Mesenchymal stem cell (in vitro differentiated cells and primary cell): ENCODE results near the gene DHRS7C.

Experiments used
- DNase-seq: peaks from one replicate; pipeline ENCODE4 v3.0.0-alpha.2; 2013
- H2AFZ ChIP-seq: one replicate; pipeline ENCODE4 v1.6.1; 2013; ENCODE audit warnings: low read depth, mild to moderate bottlenecking, control low read depth, inconsistent platforms, low read length, moderate library complexity
- H2AK5ac ChIP-seq: 2 replicates; pipeline ENCODE4 v1.6.1; 2013; ENCODE audit warnings: low read length, moderate library complexity, mild to moderate bottlenecking, inconsistent platforms; ENCODE audit not compliant: severe bottlenecking
- H2BK120ac ChIP-seq: one replicate; pipeline ENCODE4 v1.6.1; 2013; ENCODE audit warnings: low read depth, mild to moderate bottlenecking, inconsistent platforms, low read length, moderate library complexity
- H2BK12ac ChIP-seq, 2 experiments: one replicate each; pipeline ENCODE4 v1.6.1; 2013; ENCODE audit warnings: inconsistent platforms in 2 of 2, low read length in 2 of 2, mild to moderate bottlenecking in 2 of 2, moderate library complexity in 2 of 2, control low read depth in 1 of 2
- H2BK15ac ChIP-seq: one replicate; pipeline ENCODE4 v1.6.1; 2013; ENCODE audit warnings: mild to moderate bottlenecking, low read depth, inconsistent platforms; ENCODE audit not compliant: poor library complexity, severe bottlenecking
- H2BK5ac ChIP-seq: 2 replicates; pipeline ENCODE4 v1.6.1; 2013; ENCODE audit warnings: low read depth, mild to moderate bottlenecking, low read length, control low read depth, inconsistent platforms; ENCODE audit not compliant: poor library complexity, severe bottlenecking
- H3K14ac ChIP-seq, 2 experiments: one replicate each; pipeline ENCODE4 v1.6.1; 2013; ENCODE audit warnings: inconsistent platforms in 2 of 2, low read length in 2 of 2, control low read depth in 1 of 2, mild to moderate bottlenecking in 1 of 2, moderate library complexity in 1 of 2
- H3K18ac ChIP-seq, 2 experiments: one replicate each; pipeline ENCODE4 v1.6.1; 2013; ENCODE audit warnings: inconsistent platforms in 2 of 2, low read length in 2 of 2, control low read depth in 1 of 2, low read depth in 1 of 2, mild to moderate bottlenecking in 1 of 2
- H3K23ac ChIP-seq, 2 experiments: one replicate each; pipeline ENCODE4 v1.6.1; 2013; ENCODE audit warnings: inconsistent platforms in 2 of 2, low read length in 2 of 2, mild to moderate bottlenecking in 2 of 2, moderate library complexity in 2 of 2, control low read depth in 1 of 2
- H3K27ac ChIP-seq: 2 replicates; pipeline ENCODE4 v1.5.1; 2013; ENCODE audit warnings: mild to moderate bottlenecking, moderate library complexity, low read length, control low read depth, inconsistent platforms; ENCODE audit not compliant: poor library complexity, severe bottlenecking
- H3K27me3 ChIP-seq, 2 experiments: 2 replicates each; pipeline versions ENCODE4 v1.6.1 to v1.7.0; 2013; ENCODE audit warnings: low read length in 2 of 2, mild to moderate bottlenecking in 2 of 2, moderate library complexity in 2 of 2, control low read depth in 1 of 2, inconsistent platforms in 1 of 2; ENCODE audit not compliant: control insufficient read depth in 1 of 2, insufficient read depth in 1 of 2
- H3K36me3 ChIP-seq, 2 experiments: 2 replicates each; pipeline versions ENCODE4 v1.6.1 to v1.7.0; 2013; ENCODE audit warnings: low read length in 2 of 2, control low read depth in 1 of 2, inconsistent platforms in 1 of 2, low read depth in 1 of 2, mild to moderate bottlenecking in 1 of 2; ENCODE audit not compliant: insufficient read depth in 2 of 2, control insufficient read depth in 1 of 2
- H3K4ac ChIP-seq, 2 experiments: one replicate each; pipeline ENCODE4 v1.6.1; 2013; ENCODE audit warnings: inconsistent platforms in 2 of 2, low read length in 2 of 2, mild to moderate bottlenecking in 2 of 2, moderate library complexity in 2 of 2, control low read depth in 1 of 2, low read depth in 1 of 2
- H3K4me1 ChIP-seq: 2 replicates; pipeline ENCODE4 v1.6.1; 2013; ENCODE audit warnings: low read depth, low read length, control low read depth; ENCODE audit not compliant: control insufficient read depth, insufficient read depth
- H3K4me2 ChIP-seq: 2 replicates; pipeline ENCODE4 v1.6.1; 2013; ENCODE audit warnings: low read length, mild to moderate bottlenecking, inconsistent platforms; ENCODE audit not compliant: poor library complexity, severe bottlenecking
- H3K4me3 ChIP-seq, 2 experiments: 2 replicates each; pipeline versions ENCODE4 v1.5.1 to v1.7.0; 2013; ENCODE audit warnings: low read length in 2 of 2, mild to moderate bottlenecking in 2 of 2, control low read depth in 1 of 2, low read depth in 1 of 2; ENCODE audit not compliant: insufficient read depth in 1 of 2
- H3K79me1 ChIP-seq: replicated peaks from 2 replicates; pipeline ENCODE4 v1.6.1; 2013; ENCODE audit warnings: mild to moderate bottlenecking, control low read depth, low read length, inconsistent platforms; ENCODE audit not compliant: poor library complexity, severe bottlenecking
- H3K9ac ChIP-seq: 2 replicates; pipeline ENCODE4 v1.7.0; 2013; ENCODE audit warnings: mild to moderate bottlenecking, low read length, moderate library complexity
- H3K9me3 ChIP-seq: 2 replicates; pipeline ENCODE4 v1.7.0; 2013; ENCODE audit warnings: mild to moderate bottlenecking, low read length; ENCODE audit not compliant: control insufficient read depth
- H4K8ac ChIP-seq: one replicate; pipeline ENCODE4 v1.6.1; 2013; ENCODE audit warnings: inconsistent platforms, mild to moderate bottlenecking, low read length, moderate library complexity
- H4K91ac ChIP-seq: one replicate; pipeline ENCODE4 v1.6.1; 2013; ENCODE audit warnings: mild to moderate bottlenecking, low read length, inconsistent platforms
- WGBS: methylation state at CpG from one replicate; pipeline ENCODE4 v1.1.7; 2013; ENCODE audit warnings: mixed read lengths; 5-methylcytosine and 5-hydroxymethylcytosine counted together

The DHRS7C gene

DNA sequence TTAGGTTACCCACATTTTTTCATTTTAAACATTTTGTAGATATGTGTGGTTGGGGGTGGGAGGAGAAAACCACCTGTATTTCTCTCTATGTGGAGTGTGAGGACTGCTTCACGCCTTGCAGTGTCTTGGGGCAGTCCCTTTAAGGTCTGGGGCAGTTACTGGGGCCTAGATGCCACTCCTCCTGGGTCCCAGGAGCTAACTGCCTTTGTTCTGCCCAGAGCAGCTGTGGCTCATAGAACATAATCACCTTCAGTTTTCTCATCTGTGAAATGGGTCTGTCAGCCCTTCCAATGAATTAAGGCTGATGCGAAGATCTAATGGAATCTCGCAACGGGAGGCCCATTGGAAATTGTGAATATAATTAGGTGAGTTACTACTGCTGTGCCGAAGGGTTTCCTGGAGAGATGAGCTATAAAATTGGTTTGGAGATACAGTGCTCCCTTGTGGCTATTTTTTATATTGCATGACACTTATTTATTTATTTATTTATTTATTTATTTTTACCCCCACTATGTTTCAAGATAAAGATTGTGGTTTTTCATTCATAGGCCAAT lies 22.9 kb downstream of the DHRS7C start:
- Histone ChIP-seq H3K4ac (no peak overlapping the region), H2AFZ (no peak overlapping the region), H4K91ac (no peak overlapping the region), H3K9ac (no peak overlapping the region), H2BK120ac (no peak overlapping the region), H3K36me3 (no peaks in the 10 kb centered on the region), H3K4me1 (no peaks in the 10 kb centered on the region), H2AK5ac (no peak overlapping the region), H2BK12ac (no peak overlapping the region), H3K4me2 (no peak overlapping the region), H2BK5ac (no peak overlapping the region), H3K79me1 (no peaks in the 10 kb centered on the region), H3K23ac (no peak overlapping the region), H3K9me3 (no peaks in the 10 kb centered on the region), H3K14ac (no peak overlapping the region), H3K27ac (no peak overlapping the region), H3K18ac (no peak overlapping the region), H4K8ac (no peak overlapping the region), H3K27me3 (peaks cover 40 to 42% of the 10 kb centered on the region in 2 experiments), H2BK15ac (no peak overlapping the region), H3K4me3 (no peak overlapping the region)
- WGBS, result 57% methylated on average over 4 of the region's 5 CpGs
- peak; percentile 40 for DNase-seq

DNA sequence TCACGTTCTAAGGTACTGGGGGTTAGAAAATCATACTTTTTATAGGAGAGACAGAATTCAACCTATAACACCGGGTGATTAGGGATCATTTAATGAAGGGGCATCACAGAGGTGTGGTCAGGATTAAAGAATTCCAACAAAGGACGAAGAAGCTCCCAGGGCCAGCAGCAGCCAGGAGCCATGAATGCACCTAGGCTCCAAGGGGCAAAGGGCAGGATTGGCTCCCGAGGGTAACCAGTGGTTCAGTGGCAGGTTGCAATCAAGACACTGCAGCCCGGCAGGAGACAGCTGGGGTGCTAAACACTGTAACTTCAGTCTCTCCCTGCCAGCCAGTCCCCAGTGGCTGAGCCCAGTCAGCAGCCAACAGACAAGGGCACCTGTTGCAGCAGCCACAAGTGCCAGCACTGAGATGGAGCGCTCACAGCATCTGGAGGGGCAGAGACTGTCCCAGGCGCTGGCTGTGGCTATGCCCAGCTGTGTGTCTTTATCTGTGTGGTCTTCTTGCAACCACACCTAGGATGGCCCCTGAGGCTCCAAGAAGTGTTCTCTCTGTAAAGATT lies 23.9 kb downstream of the DHRS7C start:
- Histone ChIP-seq H2BK5ac (no peak overlapping the region), H3K4me1 (no peaks in the 10 kb centered on the region), H4K8ac (no peak overlapping the region), H4K91ac (no peak overlapping the region), H3K79me1 (no peaks in the 10 kb centered on the region), H3K14ac (no peak overlapping the region), H3K4ac (no peak overlapping the region), H3K27me3 (peaks cover 36 to 42% of the 10 kb centered on the region in 2 experiments), H3K9ac (no peak overlapping the region), H3K4me2 (no peak overlapping the region), H2BK12ac (no peak overlapping the region), H2AK5ac (no peak overlapping the region), H3K36me3 (no peaks in the 10 kb centered on the region), H3K27ac (no peak overlapping the region), H2BK15ac (no peak overlapping the region), H3K23ac (no peak overlapping the region), H2BK120ac (no peak overlapping the region), H3K9me3 (no peaks in the 10 kb centered on the region), H2AFZ (no peak overlapping the region), H3K18ac (no peak overlapping the region), H3K4me3 (no peak overlapping the region)
- WGBS, result 90% methylated on average over 6 of the region's 7 CpGs
- no peak for DNase-seq

DNA sequence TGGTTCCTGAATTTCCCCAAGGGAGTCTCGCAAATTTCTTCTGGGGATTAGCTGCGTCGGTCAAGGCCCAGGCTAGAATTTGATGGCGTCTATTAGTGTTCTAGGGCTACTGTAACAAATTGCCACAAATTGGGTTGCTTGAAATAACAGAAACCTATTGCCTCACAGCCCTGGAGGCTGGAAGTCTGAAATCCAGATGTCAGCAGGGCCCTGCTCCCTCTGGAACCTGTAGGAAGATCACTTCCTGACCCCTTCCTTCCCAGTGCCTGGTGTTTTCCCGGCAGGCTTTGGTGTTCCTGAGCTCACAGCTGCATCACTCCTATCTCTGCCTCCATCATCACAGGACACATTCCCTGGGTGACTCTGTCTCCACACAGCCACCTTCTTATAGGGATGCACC lies 24.4 kb downstream of the DHRS7C start:
- Histone ChIP-seq H3K27ac (no peak overlapping the region), H2BK12ac (no peak overlapping the region), H3K27me3 (peaks cover 39 to 42% of the 10 kb centered on the region in 2 experiments), H3K18ac (no peak overlapping the region), H3K23ac (no peak overlapping the region), H3K36me3 (no peaks in the 10 kb centered on the region), H4K8ac (no peak overlapping the region), H3K79me1 (no peaks in the 10 kb centered on the region), H2AK5ac (no peak overlapping the region), H2BK5ac (no peak overlapping the region), H2AFZ (no peak overlapping the region), H3K9me3 (no peaks in the 10 kb centered on the region), H2BK120ac (no peak overlapping the region), H3K9ac (no peak overlapping the region), H2BK15ac (no peak overlapping the region), H4K91ac (no peak overlapping the region), H3K4ac (no peak overlapping the region), H3K4me2 (no peak overlapping the region), H3K14ac (no peak overlapping the region), H3K4me3 (no peak overlapping the region), H3K4me1 (no peaks in the 10 kb centered on the region)
- no peak for DNase-seq
- 56% methylated on average over 5 of the region's 5 CpGs for WGBS

DNA sequence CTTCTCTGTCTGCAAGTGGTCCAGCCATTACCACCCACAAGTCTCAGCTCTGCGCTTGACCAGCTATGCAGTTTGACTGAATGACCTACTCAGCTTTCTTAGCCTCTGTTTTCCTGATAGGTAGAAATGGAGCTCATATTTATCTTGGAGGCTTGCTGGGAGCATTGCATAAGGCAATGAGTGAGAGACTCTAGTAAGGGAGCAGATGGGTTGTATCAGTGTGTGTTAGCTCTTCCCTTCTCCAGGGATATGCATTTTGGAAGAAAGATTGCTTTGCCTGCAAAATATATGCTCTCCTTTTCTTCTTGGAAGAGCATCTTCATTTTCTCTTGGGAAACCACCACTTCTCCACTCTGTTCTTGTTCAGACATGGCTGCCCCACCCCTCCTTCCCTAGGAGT lies 26.1 kb downstream of the DHRS7C start:
- Histone ChIP-seq H3K18ac (no peak overlapping the region), H3K4me1 (no peaks in the 10 kb centered on the region), H2BK120ac (no peak overlapping the region), H3K27ac (no peak overlapping the region), H3K79me1 (no peaks in the 10 kb centered on the region), H2AK5ac (no peak overlapping the region), H3K9me3 (no peaks in the 10 kb centered on the region), H2AFZ (no peak overlapping the region), H4K8ac (no peak overlapping the region), H3K14ac (no peak overlapping the region), H2BK5ac (no peak overlapping the region), H3K9ac (no peak overlapping the region), H3K36me3 (no peaks in the 10 kb centered on the region), H3K27me3 (peaks cover 37 to 42% of the 10 kb centered on the region in 2 experiments), H2BK15ac (no peak overlapping the region), H3K4me3 (no peak overlapping the region), H3K4me2 (no peak overlapping the region), H3K23ac (no peak overlapping the region), H3K4ac (no peak overlapping the region), H4K91ac (no peak overlapping the region), H2BK12ac (no peak overlapping the region)
- WGBS, result 100% methylated on average over 1 of the region's 1 CpG
- no peak for DNase-seq
